ENCODE results near the gene GPNMB.

GPNMB gene

DNA sequence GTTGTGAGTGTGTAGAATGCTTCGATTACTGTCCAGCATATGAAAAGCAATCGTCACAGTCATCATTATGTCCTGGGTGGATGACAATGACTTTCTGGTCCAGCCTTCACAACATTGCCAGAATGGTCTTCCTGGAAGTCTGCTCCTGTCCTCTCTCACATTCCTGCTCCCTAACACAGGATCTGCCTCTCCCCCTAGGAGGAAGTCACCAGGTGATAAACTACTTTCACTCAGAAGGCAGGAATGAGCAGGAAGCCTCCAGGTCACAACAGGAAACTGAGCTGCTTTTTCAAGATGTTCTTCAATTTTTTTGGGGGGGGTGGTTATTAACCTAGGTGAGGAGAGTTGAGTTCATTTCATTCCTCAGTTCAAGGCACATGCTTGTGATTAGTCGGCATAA is 13.6 kb upstream of the GPNMB start:
- DNase-seq = no peak

DNA sequence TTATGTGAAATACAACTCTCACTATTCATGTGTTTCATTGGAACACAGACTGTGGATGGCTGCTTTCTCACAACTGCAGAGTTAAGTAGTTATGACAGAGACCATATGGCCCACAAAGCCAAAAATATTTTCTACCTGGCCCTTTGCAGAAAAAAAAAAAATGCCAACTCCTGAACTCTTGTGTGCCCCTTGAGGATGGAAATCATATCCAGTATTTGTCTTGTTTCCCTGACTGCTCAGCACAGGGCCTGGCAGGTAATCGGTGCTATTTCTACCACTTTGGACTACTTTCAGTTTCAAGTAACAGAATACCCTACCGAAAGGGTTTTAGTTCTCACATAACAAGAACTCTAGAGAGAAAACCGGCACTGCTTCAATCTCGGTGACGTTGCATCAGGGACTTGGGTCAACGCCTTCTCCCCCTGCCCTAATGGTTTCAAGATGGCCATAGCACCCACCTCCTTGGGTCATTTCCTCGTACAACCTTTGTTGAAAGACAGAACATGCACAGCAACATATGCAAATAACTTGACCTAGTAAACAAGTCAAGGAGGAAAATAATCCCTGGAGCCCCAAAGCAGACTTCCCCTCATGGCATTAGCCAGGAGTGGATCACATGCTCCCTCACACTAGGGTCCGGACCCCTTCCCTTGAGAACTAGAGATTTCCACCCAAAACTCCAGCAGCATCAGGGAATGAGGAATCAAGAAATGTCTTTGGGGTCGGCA is 11.8 kb upstream of the GPNMB start:
- no peak for DNase-seq

DNA sequence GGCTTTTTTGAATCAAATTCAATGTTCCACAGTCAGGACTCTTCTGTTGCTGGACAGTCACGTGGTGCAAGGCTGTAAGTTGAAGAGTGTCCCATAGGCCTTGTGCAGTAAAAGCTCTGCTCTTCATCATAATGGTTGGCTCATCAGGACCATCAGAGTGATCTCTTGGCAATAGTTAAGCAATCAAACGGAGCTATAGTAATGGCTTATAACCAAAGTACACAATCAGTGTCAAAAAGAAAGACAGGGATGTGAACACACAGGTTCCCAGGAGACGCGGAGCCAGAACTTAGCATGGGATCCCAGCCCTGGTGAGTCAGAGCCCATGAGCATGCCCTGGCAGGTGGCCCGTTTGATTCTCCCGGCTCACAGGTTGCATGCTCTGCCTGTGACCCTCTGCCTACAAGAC is 10.8 kb upstream of the GPNMB start:
- no peak for DNase-seq

DNA sequence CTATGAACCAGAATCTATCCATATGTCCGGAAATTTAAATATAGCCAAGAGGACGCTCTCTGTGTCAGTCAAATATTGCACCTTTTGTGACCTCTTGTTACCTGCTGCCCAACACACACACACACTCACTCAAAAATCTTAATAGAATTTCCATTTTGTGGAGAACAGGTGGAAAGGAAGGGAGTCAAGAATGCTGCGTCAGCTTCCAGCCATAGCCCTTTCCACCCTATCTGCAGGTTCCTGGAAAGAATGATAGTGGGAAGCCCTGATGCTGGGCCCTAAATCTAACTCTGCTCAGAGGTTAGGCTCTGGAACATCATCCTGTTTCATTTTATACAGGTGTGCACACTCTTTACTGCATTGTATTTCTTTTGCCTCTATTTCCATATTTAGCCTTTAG is 9.6 kb upstream of the GPNMB start:
- no peak for DNase-seq

DNA sequence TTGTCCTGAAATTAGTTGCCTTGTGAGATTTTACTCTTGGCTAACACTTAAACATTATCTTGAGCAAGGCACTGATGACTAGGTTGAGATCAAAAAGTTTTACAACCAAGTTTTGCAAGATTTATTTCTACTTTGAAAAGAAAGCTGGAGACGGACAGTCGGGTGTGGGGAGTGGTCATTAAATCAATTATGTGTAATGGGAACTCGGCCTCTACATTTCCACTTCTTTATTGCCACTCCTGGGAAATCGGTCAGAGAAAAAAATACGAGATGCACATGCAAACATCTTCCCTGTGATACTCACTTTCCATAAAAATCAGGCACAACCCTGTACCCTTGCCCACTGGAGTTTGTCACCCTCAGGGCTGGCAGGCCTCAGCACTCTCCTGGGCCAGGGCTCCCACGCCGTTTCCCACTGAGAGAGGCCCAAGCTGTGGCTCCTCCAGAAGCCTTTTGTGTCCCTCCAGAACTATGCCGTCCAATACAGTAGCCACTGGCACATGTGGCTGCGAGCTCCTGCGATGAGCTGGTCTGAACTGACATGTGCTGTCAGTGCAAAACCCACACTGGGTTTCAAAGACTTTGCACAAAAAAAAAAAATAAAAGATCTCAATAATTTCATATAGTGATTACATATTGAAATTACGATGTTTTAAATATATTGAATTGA is 7.5 kb upstream of the GPNMB start:
- DNase-seq = no peak

DNA sequence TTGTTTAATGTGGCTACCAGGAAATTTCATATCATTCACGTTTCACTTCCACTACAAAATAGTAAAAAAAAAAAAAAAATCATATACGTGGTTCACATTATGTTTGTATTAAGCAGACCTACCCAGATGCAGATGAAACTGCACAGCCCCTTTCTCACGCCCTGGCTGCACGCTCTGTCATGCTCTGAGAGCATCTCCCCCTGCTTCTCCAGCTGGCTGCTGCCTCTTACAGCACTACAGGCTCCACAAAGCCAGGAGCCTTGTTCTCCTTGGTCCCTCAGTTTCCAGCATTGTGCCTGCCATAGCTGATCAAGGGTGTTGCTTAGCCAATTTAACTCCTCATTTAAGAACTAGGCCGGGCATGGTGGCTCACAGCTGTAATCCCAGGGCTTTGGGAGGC is 6.9 kb upstream of the GPNMB start:
- DNase-seq = no peak

DNA sequence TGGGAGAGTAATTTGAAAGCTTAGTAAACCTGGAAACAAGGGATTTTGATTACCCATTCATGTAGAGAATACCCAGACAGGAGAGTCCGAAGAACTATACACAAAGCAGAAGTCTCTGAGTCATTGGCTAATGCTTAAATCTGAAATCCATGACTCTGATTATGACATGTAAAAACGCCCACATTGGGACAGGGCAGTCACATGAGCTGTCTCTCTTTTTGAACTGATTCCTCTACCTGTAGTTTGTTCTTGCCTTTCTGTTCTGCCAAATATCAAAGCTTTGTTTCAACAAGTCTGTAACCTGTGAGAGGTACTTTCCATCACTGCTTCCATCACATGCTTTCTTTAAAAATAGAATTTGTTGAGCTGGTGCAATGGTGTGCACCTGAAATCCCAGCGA is 4.3 kb upstream of the GPNMB start:
- no peak for DNase-seq

DNA sequence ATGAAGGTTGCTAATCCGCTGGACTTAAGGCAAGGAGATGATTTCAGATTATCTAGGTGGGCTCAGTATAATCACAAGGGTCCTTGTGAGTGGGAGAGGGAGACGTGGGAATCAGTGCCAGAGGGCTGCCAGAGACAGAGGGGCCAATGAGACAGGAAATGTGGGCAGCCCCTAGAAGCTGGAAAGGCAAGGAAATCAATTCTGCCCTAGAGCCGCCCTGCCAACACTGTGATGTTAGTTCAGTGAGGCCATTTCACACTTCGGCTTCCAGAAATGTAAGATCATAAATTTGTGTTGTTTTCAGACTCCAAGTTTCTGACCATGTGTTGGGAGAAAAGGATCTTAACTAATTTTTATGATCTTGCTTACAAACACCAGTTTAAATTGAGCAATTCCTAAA is 3.6 kb upstream of the GPNMB start:
- no peak for DNase-seq

DNA sequence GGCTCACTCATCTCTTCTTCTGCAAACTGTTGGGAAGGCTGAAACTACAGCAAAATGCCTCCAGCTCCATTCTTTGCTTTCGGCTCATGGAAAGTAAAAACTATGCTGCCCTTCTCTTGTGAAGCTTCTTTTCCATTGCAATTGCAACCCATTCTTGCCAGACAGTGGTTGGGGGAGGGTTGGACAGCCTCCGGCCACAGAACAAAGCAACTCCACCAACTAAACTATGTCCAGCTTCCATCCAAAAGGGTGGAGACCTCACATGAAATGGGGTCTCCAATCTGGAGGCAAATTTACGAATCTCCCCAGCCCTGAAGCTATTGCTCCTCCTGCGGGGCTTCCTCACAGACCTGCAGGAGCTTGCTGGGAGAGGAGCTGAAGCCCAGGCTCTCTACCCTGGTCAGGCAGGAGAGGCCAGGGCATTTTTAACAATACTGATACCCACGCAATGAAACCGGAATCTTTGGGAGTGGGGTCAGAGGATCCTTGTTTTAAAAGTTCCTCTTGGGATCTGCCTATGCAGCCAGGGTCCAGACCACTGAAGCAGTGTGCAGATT is 549 bp downstream of the GPNMB start:
- no peak for DNase-seq

DNA sequence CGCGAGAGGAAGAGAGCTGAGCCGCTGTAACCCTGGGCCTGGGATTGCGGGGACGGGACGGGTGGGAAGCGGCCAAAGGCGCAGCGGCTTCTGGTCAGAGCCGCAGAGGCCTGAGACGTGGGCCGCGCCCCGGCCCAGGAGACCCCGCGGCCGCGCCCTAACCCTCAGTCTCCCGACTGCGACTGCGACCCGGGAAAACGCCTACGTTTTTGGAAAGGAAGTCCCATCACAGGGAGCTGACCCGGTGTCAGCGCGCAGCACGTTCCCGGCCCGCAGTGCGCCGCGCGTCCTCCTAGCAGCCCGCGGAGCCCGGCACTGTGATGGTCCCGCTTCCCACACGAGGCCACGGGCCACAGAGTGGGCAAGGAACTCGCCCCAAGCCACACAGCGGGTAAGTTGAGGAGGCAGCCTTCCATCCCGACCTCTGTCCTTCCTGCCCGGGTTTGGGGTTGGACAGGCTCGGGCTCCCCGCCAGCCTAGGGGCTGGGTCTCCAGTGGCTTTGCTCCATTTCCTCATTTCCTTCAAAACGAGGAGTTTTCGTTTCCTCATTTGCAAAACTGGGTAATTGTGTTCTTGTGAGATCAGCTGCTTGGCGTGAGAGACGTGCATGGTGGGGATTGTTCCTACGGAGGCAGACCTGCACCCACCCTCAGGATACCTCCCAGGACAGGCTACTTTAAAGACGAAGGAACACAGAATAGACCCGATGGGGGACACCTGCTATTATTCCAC is 1.2 kb downstream of the GPNMB start:
- DNase-seq = no peak

DNA sequence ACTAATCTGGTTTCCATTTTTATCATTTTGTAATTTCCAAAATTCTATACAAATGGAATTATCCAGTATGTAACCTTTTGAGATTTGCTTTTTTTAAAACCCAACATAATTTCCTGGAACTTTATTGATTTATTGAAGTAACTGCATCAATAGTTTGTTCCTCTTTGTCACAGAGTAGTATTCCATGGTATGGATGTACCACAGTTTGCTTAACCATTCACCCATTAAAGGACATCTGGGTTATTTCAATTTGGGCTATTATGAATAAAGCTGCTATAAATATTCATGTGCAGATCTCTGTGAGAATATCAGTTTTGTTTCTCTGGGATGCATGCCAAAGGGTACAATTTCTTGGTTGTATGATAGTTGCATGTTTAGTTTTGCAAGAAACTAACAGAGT is 2.9 kb downstream of the GPNMB start:
- DNase-seq = no peak

DNA sequence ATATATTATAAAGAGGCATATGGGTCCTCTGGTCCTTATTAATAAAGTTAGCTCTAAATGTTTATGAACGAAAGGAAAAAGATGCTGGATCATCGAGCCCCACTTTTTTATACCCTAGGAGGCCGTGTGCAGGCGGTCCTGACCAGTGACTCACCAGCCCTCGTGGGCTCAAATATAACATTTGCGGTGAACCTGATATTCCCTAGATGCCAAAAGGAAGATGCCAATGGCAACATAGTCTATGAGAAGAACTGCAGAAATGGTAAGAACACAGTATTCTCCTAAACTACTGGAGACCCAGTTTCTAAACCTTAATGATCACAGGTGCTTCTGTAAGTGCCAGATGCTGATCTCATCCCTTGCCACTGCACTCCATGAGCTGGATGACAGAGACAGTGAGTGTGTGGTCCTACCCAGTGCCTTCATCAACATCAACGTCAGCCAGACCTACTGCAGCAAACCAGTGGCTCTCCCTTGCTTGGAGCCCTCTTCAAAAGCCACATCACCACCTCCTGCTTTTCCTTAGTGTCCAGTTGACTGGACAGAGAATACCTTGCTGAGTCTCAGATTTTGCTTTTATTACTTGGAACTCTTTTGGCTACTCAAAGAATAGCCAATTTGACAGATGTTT is 7.6 kb downstream of the GPNMB start:
- DNase-seq = no peak

DNA sequence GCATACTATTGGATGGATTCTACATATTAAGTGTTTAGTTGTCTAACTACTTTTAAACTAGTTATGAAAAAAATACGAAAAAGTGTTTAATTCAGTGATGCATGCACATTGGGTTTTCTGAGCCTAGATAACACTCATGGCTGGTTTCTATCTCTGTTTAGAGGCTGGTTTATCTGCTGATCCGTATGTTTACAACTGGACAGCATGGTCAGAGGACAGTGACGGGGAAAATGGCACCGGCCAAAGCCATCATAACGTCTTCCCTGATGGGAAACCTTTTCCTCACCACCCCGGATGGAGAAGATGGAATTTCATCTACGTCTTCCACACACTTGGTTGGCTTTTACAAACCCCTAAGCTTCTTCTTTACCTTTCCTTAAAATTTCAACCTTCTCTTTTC is 10.2 kb downstream of the GPNMB start:
- no peak for DNase-seq

DNA sequence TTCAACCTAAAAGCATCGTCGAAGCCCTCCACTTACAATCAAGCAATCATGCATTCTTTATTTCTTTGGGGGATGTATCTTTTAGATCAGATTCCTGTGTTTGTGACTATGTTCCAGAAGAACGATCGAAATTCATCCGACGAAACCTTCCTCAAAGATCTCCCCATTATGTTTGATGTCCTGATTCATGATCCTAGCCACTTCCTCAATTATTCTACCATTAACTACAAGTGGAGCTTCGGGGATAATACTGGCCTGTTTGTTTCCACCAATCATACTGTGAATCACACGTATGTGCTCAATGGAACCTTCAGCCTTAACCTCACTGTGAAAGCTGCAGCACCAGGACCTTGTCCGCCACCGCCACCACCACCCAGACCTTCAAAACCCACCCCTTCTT is 13.8 kb downstream of the GPNMB start:
- DNase-seq = no peak

DNA sequence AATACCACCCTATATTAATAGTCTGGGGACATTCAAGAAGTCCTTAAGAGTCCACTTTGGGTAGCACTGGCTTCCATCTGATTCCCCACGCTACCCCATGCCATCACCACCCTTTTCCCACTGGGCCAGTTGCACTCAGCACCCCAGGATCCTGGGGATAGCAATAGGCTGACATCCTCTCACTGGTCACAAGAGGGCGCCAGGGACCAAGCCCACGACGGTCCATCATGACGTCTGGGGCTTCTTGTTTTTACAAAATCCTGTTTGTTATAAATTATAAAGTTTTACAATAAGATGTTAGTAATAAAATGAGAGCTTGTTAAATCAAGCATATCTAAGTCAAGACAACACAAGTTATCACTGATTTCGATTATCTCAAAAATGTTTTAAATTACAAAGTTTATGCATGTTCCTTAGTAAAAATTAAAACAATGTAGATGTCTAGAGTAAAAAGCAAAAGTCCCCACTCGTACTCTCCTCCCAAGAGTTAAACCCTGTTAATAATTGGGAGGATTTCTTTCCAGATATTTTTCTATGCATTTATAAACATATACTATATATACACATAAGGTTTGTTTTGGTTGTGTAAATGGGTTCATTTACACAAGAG is 15.4 kb downstream of the GPNMB start:
- DNase-seq = peak; percentile 69

DNA sequence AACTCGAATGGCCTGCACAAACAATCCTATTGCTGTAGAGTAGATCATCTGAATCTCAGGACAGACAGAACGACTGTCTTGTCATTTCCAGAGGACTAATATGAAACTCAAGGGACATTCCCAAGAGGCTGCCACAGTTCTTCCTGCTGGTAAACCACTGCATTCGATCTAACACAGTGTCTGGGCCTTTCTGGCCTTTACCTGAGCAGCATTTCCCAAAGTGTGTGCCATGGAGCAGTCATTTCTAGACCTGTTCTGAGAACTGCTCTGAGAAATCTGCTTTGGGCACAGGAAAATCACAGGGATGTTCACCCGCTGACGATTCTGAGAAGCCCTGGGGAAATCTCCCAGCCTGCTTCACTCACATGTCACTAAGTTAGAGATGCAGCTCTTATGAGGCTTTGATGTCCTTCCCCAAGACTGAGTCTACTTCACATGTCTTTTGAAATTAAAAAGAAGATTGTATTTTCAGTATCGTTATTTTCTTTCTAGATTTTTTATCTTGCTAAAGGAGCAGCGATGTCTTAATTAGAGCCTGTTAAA is 18.4 kb downstream of the GPNMB start:
- DNase-seq = no peak

DNA sequence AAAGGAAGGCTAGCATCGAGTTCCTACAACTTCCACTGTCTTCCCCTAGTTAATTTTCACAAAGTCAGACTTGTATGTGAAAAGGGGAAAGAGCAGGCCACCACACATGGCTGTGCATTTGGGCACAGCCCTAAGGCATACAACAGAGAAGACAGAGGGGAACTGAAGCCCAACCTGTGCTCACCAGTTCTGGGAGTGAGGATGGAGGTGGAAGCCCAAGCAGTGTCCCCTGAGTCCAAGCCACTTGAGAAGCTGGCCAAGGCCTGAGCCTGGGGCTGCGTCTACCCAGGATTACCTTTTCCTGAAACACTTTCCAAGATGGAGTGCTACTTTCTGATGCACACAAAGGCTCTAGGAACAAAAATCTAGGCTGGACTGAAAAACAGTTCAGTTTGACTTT is 20.3 kb downstream of the GPNMB start:
- DNase-seq = no peak

DNA sequence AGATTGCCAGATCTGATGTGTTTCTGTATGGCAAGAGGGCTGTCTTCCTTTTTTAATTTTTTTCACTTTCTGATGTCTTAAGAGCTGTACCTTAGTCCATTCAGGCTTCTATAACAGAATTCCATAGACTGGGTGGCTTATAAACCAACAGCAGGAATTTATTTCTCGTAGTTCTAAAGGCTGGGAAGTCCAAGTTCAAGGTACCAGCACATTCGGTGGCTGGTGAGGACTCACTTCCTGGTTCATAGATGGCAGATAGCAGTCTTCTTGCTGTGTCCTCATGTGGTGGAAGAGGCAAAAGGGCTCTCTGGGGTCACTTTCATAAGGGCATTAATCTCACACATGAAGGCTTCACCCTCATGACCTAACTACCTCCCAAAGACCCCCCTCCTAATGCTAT is 20.8 kb downstream of the GPNMB start:
- no peak for DNase-seq

DNA sequence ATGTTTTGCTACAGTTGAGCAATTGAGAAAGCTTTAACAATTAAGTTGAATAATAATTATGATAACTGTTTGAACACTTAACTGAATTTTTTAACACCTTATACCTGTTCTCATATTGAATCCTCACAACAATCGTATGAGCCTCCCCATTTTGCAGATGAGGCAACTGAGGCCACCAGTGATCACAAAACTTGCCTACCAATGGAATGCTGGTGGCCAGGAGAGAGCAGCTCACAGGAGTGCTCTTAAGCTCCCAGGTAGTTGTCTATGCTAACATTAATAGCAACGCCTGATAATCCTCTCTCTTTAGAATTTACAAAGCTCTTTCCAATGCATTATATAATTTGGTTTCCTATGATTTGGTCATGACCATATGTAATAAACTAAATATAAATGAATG is 21.6 kb downstream of the GPNMB start:
- DNase-seq = no peak

DNA sequence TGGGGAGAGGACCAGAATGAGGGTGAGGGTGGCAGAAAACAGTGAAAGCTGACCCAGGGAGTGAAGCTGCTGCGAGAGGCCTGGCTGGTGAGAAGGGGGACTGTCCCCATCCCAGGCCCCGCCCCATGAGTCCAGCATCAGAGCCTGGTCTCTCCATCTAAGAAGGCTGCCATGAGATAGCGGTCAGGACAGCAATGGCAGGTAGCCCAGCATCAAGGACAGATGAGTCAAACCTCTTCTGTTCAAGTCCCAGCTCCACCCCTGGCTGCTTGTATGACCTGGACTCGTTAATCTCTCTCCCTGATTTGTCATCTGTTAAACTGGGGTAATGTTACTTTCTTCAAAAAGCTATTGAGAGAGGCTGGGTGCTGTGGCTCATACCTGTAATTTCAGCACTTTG is 22.2 kb downstream of the GPNMB start:
- no peak for DNase-seq

DNA sequence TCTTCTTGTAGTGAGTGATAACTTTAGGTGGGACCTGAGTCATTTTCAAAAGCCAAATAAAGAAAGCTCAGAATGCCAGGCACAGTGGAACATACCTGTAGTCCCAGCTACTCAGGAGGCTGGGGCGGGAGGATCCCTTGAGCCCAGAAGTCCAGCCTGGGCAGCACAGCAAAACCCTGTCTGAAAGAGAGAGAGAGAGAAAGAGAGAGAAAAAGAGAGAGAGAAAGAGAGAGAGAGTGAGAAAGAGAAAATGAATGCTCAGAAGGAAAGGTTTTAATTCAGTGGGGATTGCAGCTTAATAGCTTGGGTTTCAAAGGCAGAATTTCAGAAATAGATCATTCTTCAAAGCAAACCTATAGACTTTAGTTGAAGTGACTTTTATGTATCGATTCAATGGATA is 25.7 kb downstream of the GPNMB start:
- DNase-seq = no peak

DNA sequence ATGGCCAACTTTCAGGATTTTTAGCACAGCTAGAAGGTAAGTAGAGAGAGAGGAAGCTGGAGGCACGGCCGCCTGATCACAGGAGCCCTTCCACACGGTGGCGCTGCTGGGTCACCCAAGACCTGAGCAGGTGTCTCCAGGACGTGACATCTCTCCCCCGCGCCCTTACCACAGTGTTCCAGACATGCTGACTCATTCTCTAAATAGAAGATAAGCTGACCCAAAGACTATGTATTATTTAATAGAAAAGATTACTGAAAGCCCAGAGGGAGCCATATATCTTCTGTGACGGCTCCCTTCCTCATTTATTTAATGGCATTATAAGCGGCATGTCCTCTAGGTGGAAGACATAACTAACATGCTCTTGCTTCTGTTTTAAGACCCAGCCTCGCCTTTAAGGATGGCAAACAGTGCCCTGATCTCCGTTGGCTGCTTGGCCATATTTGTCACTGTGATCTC is 26.6 kb downstream of the GPNMB start:
- DNase-seq = peak; percentile 96

DNA sequence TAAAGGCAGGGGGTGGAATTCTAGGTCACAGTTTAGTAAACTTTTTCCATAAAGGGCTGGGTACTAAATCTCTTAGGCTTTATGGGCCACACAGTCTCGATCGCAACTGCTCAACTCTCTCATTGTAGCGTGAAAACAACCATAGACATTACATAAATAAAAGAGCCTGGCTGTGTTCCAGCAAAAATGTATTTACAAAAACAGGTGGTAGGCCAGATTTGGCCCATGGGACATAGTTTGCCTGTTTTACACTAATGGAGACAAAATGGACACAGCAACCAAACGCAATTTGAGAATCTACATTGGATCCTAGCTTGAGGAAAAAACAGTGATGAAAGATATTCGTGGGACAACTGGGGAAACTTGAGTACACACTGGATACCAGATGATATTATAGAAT is 29.3 kb downstream of the GPNMB start:
- no peak for DNase-seq

All from CD4-positive, alpha-beta T cell treated with Interleukin-17A for 4 hours (primary cell).